H1 (cell line): Measurements from ENCODE around the gene MTNR1B. TPM values are rescaled to one million over a fixed set of nuclear protein-coding genes. Genes with fewer than 3 reads are reported as not detected.

Source experiments
- CTBP2 ChIP-seq: IDR thresholded peaks from 2 replicates; pipeline ENCODE4 v1.7.0; 2011; ENCODE audit warnings: borderline replicate concordance, mild to moderate bottlenecking, moderate library complexity, mixed read lengths, low read length; ENCODE audit not compliant: insufficient read depth, insufficient read length
- KDM5A ChIP-seq: fragments of 200-600 bp; IDR thresholded peaks from 2 replicates; pipeline ENCODE4 v1.7.1; 2012; ENCODE audit warnings: mild to moderate bottlenecking, low read length, inconsistent platforms, mixed read lengths
- POLR2A ChIP-seq, 2 experiments: IDR thresholded peaks; 1 replicate in 1 of 2; 2 replicates in 1 of 2; pipeline ENCODE4 v1.6.1; 2011; ENCODE audit warnings: low read depth in 2 of 2, low read length in 2 of 2, mild to moderate bottlenecking in 2 of 2; ENCODE audit errors: control extremely low read depth in 1 of 2
- POLR2AphosphoS5 ChIP-seq: IDR thresholded peaks from 2 replicates; pipeline ENCODE4 v1.6.1; 2011; ENCODE audit warnings: low read depth, low read length
- POU5F1 ChIP-seq: IDR thresholded peaks from 2 replicates; pipeline ENCODE4 v1.6.1; 2011; ENCODE audit warnings: low read depth, mild to moderate bottlenecking, low read length, moderate library complexity
- SUZ12 ChIP-seq: fragments of 200-600 bp; sonication (generic); IDR thresholded peaks from 2 replicates; pipeline ENCODE4 v1.6.1; 2012; ENCODE audit warnings: mild to moderate bottlenecking, inconsistent platforms, low read length, moderate library complexity, mixed read lengths
- TBP ChIP-seq: IDR thresholded peaks from 2 replicates; pipeline ENCODE4 v1.6.1; 2011; ENCODE audit warnings: low read depth, low read length, improper control_type of control experiment
- polyA plus RNA-seq, 7 experiments: library from polyadenylated mRNA; depleted of rRNA in 3 of 7; stranded (reverse) in 5 of 7; unstranded in 2 of 7; fragments of >200 nt in 5 of 7; fragments of 200-250 nt in 2 of 7; gene quantifications; 1 replicate in 5 of 7; 2 replicates in 1 of 7; 4 replicates in 1 of 7; pipeline versions ENCODE4 v1.2.1 to v1.2.3, GENCODE V29; 2011 to 2013; ENCODE audit warnings: missing spikeins in 2 of 7, mixed read lengths in 2 of 7
- total RNA-seq: library from RNA; stranded (reverse); fragmentation: NEBNext Ultra II Directional; extraction: Animal tissue kit (Norgen Biotek cat#: 25700); gene quantifications from 2 replicates; pipeline ENCODE4 v1.2.1, GENCODE V29; 2021
- TF ChIP-seq, protein P1 (sequence below): fragments of 300-600 bp; sonication (generic); IDR thresholded peaks from 2 replicates; pipeline ENCODE4 v1.7.1; 2012; ENCODE audit warnings: low read length, moderate library complexity, mild to moderate bottlenecking, inconsistent platforms; ENCODE audit not compliant: insufficient replicate concordance

The MTNR1B gene
- total and polyA plus RNA-seq, 2 of the 8 experiments (the other 6 are each of a cell fraction or from before 2014, with no cell fraction given): 0.08 TPM; not detected in 1

DNA sequence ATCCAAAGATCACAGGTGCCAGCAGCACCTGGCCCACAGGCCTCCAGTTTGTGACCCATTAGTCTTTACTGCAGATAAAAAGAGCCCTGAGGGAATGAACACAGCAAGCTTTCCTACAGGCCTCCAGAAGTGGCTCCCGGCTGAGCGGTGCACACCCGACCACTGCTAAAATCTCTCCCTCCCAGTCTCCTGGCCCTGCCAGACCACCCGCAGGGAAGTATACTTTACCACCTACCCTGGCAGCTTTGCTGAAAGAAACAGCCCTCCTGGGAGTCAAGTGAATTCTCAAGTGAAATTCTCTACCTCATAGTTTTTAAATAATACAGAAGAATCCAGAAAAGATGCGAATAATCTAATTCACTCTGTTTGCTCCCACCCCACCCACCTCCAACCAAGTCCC, 15.4 kb upstream of the MTNR1B start (continued):
- TF ChIP-seq, protein P1, sequence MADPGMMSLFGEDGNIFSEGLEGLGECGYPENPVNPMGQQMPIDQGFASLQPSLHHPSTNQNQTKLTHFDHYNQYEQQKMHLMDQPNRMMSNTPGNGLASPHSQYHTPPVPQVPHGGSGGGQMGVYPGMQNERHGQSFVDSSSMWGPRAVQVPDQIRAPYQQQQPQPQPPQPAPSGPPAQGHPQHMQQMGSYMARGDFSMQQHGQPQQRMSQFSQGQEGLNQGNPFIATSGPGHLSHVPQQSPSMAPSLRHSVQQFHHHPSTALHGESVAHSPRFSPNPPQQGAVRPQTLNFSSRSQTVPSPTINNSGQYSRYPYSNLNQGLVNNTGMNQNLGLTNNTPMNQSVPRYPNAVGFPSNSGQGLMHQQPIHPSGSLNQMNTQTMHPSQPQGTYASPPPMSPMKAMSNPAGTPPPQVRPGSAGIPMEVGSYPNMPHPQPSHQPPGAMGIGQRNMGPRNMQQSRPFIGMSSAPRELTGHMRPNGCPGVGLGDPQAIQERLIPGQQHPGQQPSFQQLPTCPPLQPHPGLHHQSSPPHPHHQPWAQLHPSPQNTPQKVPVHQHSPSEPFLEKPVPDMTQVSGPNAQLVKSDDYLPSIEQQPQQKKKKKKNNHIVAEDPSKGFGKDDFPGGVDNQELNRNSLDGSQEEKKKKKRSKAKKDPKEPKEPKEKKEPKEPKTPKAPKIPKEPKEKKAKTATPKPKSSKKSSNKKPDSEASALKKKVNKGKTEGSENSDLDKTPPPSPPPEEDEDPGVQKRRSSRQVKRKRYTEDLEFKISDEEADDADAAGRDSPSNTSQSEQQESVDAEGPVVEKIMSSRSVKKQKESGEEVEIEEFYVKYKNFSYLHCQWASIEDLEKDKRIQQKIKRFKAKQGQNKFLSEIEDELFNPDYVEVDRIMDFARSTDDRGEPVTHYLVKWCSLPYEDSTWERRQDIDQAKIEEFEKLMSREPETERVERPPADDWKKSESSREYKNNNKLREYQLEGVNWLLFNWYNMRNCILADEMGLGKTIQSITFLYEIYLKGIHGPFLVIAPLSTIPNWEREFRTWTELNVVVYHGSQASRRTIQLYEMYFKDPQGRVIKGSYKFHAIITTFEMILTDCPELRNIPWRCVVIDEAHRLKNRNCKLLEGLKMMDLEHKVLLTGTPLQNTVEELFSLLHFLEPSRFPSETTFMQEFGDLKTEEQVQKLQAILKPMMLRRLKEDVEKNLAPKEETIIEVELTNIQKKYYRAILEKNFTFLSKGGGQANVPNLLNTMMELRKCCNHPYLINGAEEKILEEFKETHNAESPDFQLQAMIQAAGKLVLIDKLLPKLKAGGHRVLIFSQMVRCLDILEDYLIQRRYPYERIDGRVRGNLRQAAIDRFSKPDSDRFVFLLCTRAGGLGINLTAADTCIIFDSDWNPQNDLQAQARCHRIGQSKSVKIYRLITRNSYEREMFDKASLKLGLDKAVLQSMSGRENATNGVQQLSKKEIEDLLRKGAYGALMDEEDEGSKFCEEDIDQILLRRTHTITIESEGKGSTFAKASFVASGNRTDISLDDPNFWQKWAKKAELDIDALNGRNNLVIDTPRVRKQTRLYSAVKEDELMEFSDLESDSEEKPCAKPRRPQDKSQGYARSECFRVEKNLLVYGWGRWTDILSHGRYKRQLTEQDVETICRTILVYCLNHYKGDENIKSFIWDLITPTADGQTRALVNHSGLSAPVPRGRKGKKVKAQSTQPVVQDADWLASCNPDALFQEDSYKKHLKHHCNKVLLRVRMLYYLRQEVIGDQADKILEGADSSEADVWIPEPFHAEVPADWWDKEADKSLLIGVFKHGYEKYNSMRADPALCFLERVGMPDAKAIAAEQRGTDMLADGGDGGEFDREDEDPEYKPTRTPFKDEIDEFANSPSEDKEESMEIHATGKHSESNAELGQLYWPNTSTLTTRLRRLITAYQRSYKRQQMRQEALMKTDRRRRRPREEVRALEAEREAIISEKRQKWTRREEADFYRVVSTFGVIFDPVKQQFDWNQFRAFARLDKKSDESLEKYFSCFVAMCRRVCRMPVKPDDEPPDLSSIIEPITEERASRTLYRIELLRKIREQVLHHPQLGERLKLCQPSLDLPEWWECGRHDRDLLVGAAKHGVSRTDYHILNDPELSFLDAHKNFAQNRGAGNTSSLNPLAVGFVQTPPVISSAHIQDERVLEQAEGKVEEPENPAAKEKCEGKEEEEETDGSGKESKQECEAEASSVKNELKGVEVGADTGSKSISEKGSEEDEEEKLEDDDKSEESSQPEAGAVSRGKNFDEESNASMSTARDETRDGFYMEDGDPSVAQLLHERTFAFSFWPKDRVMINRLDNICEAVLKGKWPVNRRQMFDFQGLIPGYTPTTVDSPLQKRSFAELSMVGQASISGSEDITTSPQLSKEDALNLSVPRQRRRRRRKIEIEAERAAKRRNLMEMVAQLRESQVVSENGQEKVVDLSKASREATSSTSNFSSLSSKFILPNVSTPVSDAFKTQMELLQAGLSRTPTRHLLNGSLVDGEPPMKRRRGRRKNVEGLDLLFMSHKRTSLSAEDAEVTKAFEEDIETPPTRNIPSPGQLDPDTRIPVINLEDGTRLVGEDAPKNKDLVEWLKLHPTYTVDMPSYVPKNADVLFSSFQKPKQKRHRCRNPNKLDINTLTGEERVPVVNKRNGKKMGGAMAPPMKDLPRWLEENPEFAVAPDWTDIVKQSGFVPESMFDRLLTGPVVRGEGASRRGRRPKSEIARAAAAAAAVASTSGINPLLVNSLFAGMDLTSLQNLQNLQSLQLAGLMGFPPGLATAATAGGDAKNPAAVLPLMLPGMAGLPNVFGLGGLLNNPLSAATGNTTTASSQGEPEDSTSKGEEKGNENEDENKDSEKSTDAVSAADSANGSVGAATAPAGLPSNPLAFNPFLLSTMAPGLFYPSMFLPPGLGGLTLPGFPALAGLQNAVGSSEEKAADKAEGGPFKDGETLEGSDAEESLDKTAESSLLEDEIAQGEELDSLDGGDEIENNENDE: no peak
- no peak for TF ChIP-seq KDM5A
- TF ChIP-seq SUZ12: no peak
- no peak for TF ChIP-seq TBP
- TF ChIP-seq CTBP2: no peak
- no peak for TF ChIP-seq POLR2A (IDR thresholded peaks at IDR 0.05; ENCODE audit: control extremely low read depth in 1 of 2, low read depth in 2 of 2, low read length in 2 of 2)
- TF ChIP-seq POU5F1: no peak
- TF ChIP-seq POLR2AphosphoS5: no peak
